Measurements from ENCODE around the gene ST3GAL3. TPM values are rescaled to one million over a fixed set of nuclear protein-coding genes. Genes with fewer than 3 reads are reported as not detected.

Gene ST3GAL3
- total and polyA plus RNA-seq, 2 of the 13 experiments (the other 11 are each of a cell fraction or from before 2014, with no cell fraction given) = 5.1 to 8.1 TPM

GRCh38 chr1:43979528-43980254, 272.4 kb downstream of the ST3GAL3 start (continued):
- TF ChIP-seq ZNF281 (CRISPR knock-in tag; IDR thresholded peaks at IDR 0.05; ENCODE audit: borderline replicate concordance) (peak; percentile 75), HNF4G (IDR thresholded peaks at IDR 0.05; ENCODE audit: borderline replicate concordance, low read depth, low read length) (peak; percentile 23; the same call in 1 of the 2 replicates), HNF4G (CRISPR knock-in tag; IDR thresholded peaks at IDR 0.05; ENCODE audit: borderline replicate concordance, low read depth) (peak; percentile 56; the same call in 1 of the 2 replicates), ZNF782 (CRISPR knock-in tag; IDR thresholded peaks at IDR 0.05; ENCODE audit: borderline replicate concordance) (0 out of 2 replicates have a peak, but pooled peaks have one; percentile 41), ZNF512 (CRISPR knock-in tag; IDR thresholded peaks at IDR 0.05) (no peak), ZNF296 (CRISPR knock-in tag; conservative IDR thresholded peaks at IDR 0.05) (no peak; the same call in 1 of the 2 replicates), TAF15 (IDR thresholded peaks at IDR 0.05; ENCODE audit: low read depth, low read length, poor library complexity, severe bottlenecking) (no peak), ZNF720 (CRISPR knock-in tag; IDR thresholded peaks at IDR 0.05) (no peak), ZNF224 (CRISPR knock-in tag; IDR thresholded peaks at IDR 0.05) (no peak), TMF1 (CRISPR knock-in tag; IDR thresholded peaks at IDR 0.05; ENCODE audit: low read depth) (0 out of 2 replicates have a peak, but pooled peaks have one; percentile 49)
- TF ChIP-seq, protein P1, sequence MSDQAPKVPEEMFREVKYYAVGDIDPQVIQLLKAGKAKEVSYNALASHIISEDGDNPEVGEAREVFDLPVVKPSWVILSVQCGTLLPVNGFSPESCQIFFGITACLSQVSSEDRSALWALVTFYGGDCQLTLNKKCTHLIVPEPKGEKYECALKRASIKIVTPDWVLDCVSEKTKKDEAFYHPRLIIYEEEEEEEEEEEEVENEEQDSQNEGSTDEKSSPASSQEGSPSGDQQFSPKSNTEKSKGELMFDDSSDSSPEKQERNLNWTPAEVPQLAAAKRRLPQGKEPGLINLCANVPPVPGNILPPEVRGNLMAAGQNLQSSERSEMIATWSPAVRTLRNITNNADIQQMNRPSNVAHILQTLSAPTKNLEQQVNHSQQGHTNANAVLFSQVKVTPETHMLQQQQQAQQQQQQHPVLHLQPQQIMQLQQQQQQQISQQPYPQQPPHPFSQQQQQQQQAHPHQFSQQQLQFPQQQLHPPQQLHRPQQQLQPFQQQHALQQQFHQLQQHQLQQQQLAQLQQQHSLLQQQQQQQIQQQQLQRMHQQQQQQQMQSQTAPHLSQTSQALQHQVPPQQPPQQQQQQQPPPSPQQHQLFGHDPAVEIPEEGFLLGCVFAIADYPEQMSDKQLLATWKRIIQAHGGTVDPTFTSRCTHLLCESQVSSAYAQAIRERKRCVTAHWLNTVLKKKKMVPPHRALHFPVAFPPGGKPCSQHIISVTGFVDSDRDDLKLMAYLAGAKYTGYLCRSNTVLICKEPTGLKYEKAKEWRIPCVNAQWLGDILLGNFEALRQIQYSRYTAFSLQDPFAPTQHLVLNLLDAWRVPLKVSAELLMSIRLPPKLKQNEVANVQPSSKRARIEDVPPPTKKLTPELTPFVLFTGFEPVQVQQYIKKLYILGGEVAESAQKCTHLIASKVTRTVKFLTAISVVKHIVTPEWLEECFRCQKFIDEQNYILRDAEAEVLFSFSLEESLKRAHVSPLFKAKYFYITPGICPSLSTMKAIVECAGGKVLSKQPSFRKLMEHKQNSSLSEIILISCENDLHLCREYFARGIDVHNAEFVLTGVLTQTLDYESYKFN (CRISPR knock-in tag; conservative IDR thresholded peaks at IDR 0.05) = peak; percentile 50
- TF ChIP-seq, protein P2, sequence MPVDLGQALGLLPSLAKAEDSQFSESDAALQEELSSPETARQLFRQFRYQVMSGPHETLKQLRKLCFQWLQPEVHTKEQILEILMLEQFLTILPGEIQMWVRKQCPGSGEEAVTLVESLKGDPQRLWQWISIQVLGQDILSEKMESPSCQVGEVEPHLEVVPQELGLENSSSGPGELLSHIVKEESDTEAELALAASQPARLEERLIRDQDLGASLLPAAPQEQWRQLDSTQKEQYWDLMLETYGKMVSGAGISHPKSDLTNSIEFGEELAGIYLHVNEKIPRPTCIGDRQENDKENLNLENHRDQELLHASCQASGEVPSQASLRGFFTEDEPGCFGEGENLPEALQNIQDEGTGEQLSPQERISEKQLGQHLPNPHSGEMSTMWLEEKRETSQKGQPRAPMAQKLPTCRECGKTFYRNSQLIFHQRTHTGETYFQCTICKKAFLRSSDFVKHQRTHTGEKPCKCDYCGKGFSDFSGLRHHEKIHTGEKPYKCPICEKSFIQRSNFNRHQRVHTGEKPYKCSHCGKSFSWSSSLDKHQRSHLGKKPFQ (CRISPR knock-in tag; IDR thresholded peaks at IDR 0.05; ENCODE audit: insufficient replicate concordance) = no peak

All from HepG2 (cell line).